ENCODE data around the gene SREBF1. TPM values are rescaled to one million over a fixed set of nuclear protein-coding genes. Genes with fewer than 3 reads are reported as not detected.

The SREBF1 gene
- total and polyA plus RNA-seq, 2 of the 4 experiments (the other 2 are of a cell fraction) = 3.4 to 20.4 TPM

- 94% methylated on average over 16 of the region's 30 CpGs; no CpG with 5 or more reads in 1 of the 2 experiments for WGBS, 2 experiments (ENCODE audit: extremely low coverage in 2 of 2, insufficient read length in 1 of 2)
- no peak overlapping the region for H2BK120ac ChIP-seq (ENCODE audit: low read depth, low read length)
- H4K91ac ChIP-seq (ENCODE audit: insufficient read depth, low read depth, low read length) = no peak overlapping the region
- no peak overlapping the region for H3K27ac ChIP-seq (ENCODE audit: insufficient read depth, low read length)
- peaks cover under 1% of the 10 kb centered on the region; the same call in 1 of the 2 replicates for H3K9me1 ChIP-seq (ENCODE audit: insufficient read depth, low read length)
- H3K4me1 ChIP-seq (ENCODE audit: control insufficient read depth, insufficient read depth, low read length) = peaks cover 6% of the 10 kb centered on the region; the same call in 1 of the 2 replicates
- no peaks in the 10 kb centered on the region for H3K9me3 ChIP-seq (ENCODE audit: control insufficient read depth, insufficient read depth, low read length)
- peaks cover 69% of the 10 kb centered on the region for H3K36me3 ChIP-seq (ENCODE audit: control insufficient read depth, insufficient read depth, low read length)
- no peak overlapping the region for H3K4me3 ChIP-seq (ENCODE audit: insufficient read depth, low read depth, low read length)
- in situ Hi-C loops (cut with MboI; ENCODE audit: low sequenced_read_pairs) (no loop called here), intact Hi-C loops (cut with micrococcal nuclease) (no loop called here), dilution Hi-C loops (cut with HindIII; ENCODE audit: low sequenced_read_pairs, unreplicated experiment) (no loop called here)
- H4K20me1 ChIP-seq (ENCODE audit: insufficient read depth, low read length) = peaks cover 67% of the 10 kb centered on the region
- H3K23ac ChIP-seq (ENCODE audit: low read depth, low read length) = no peak overlapping the region
- H2AK5ac ChIP-seq (ENCODE audit: low read depth, low read length) = no peak overlapping the region
- H3K14ac ChIP-seq (replicated peaks; ENCODE audit: low read depth, low read length) = no peak overlapping the region
- ATAC-seq (ENCODE audit: low read depth) (no peak), DNase-seq (no peak)
- no peak overlapping the region for H2AFZ ChIP-seq (replicated peaks; ENCODE audit: low read length, poor library complexity)
- CTCF ChIA-PET = no interaction called here
- H3K4ac ChIP-seq (ENCODE audit: low read depth, low read length) = no peak overlapping the region
- TF ChIP-seq RAD21 (IDR thresholded peaks at IDR 0.05; ENCODE audit: low read length) (no peak), BHLHE40 (IDR thresholded peaks at IDR 0.05; ENCODE audit: low read depth, low read length) (no peak), RCOR1 (IDR thresholded peaks at IDR 0.05; ENCODE audit: insufficient replicate concordance, low read length) (no peak)
- no peak overlapping the region for H2BK5ac ChIP-seq (ENCODE audit: low read depth, low read length, poor library complexity, severe bottlenecking)
- no peak overlapping the region for H3K4me2 ChIP-seq (ENCODE audit: low read depth, low read length)
- no peak overlapping the region for H3K9ac ChIP-seq (ENCODE audit: low read depth, low read length)
- no peak overlapping the region for H3K56ac ChIP-seq (ENCODE audit: extremely low read depth, insufficient read depth, low read length)
- peaks cover 18 to 89% of the 10 kb centered on the region in 2 experiments for H3K79me1 ChIP-seq (ENCODE audit: low read depth in 1 of 2, low read length in 2 of 2)
- H2BK20ac ChIP-seq (ENCODE audit: low read depth, low read length) = no peak overlapping the region
- H2BK15ac ChIP-seq (ENCODE audit: low read depth, low read length) = no peak overlapping the region
- no peak overlapping the region for H4K8ac ChIP-seq (ENCODE audit: low read depth in 2 of 2, low read length in 2 of 2)
- no peak overlapping the region for H2AK9ac ChIP-seq (replicated peaks; ENCODE audit: low read depth, low read length, poor library complexity)
- BruUV-seq (replicated peaks) = no TSS peak
- POLR2A ChIA-PET (ENCODE audit: unreplicated experiment) = no interaction called here
- no peaks in the 10 kb centered on the region for H3K27me3 ChIP-seq (ENCODE audit: control insufficient read depth, insufficient read depth, low read length)
- H3K18ac ChIP-seq (ENCODE audit: low read depth, low read length) = no peak overlapping the region
- H4K5ac ChIP-seq (ENCODE audit: low read depth, low read length) = no peak overlapping the region
Observed at GRCh38 chr17:17797119-17797809, 39.5 kb downstream of the SREBF1 start.

Data from IMR-90 (cell line).